ENCODE measurements around the gene C11orf21. TPM values are rescaled to one million over a fixed set of nuclear protein-coding genes. Genes with fewer than 3 reads are reported as not detected.

Gene C11orf21
- total RNA-seq, 2 donors from 2014 or later, result 0.11 to 0.52 TPM

DNA sequence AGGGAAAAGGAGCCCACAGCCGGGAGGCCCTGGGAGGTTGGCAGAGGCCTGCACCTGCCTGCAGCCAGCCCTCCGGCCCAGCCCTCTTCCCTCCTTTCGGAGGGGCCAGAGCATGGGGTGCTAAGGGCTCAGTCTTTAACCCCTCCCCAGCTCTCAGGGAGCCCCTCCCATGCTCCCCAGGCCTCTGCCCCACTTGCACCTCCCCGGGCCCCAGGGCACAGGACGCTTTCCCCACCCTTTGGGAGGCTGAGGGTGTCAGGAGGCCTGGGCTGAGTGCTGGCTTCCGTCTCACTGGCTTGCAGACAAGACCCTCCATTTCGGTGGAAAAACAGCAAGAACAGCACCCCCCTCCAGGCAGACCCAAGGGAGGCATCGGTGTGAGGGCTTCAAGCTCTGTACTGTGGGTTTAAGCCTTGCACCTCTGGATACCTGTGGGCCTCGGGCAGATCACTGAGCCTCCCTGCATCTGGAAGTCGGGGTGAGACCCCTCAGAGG lies 38.6 kb downstream of the C11orf21 start:
- DNase-seq, result peak; percentile 13

GRCh38 chr11:2262301-2263070 lies 39.2 kb downstream of the C11orf21 start:
- Histone ChIP-seq H3K27ac (no peak overlapping the region), H3K9me3 (no peaks in the 10 kb centered on the region), H3K9ac (ENCODE audit: low read depth in 2 of 2, low read length in 2 of 2) (no peak overlapping the region), H3K36me3 (no peaks in the 10 kb centered on the region), H3K27me3 (no peaks in the 10 kb centered on the region), H3K4me3 (no peak overlapping the region), H3K4me1 (no peaks in the 10 kb centered on the region)
- DNase-seq, result peak; percentile 13
- intact Hi-C loops (cut with DNase I), result no loop called here
- TF ChIP-seq CTCF (IDR thresholded peaks at IDR 0.05), result no peak

More for the DNA sequence above, 38.6 kb downstream of the C11orf21 start:
- H3K9me3 ChIP-seq, result no peaks in the 10 kb centered on the region
- H3K27me3 ChIP-seq, result peaks cover 2% of the 10 kb centered on the region
- no peaks in the 10 kb centered on the region for H3K36me3 ChIP-seq
- no peak overlapping the region for H3K4me3 ChIP-seq
- H3K27ac ChIP-seq, result no peak overlapping the region
- TF ChIP-seq CTCF (IDR thresholded peaks at IDR 0.05), result no peak
- intact Hi-C loops (cut with DNase I), result no loop called here
- H3K9ac ChIP-seq (ENCODE audit: low read depth in 2 of 2, low read length in 2 of 2), result no peak overlapping the region
- no peaks in the 10 kb centered on the region for H3K4me1 ChIP-seq

GRCh38 chr11:2261436-2262230 lies 40.1 kb downstream of the C11orf21 start:
- intact Hi-C loops (cut with DNase I), result no loop called here
- H3K4me1 ChIP-seq, result no peaks in the 10 kb centered on the region
- no peak overlapping the region for H3K9ac ChIP-seq (ENCODE audit: low read depth in 2 of 2, low read length in 2 of 2)
- H3K9me3 ChIP-seq, result no peaks in the 10 kb centered on the region
- no peak overlapping the region for H3K4me3 ChIP-seq
- no peak for TF ChIP-seq CTCF (IDR thresholded peaks at IDR 0.05)
- H3K27me3 ChIP-seq, result no peaks in the 10 kb centered on the region
- H3K36me3 ChIP-seq, result no peaks in the 10 kb centered on the region
- H3K27ac ChIP-seq, result no peak overlapping the region
- peak; percentile 14 for DNase-seq

DNA sequence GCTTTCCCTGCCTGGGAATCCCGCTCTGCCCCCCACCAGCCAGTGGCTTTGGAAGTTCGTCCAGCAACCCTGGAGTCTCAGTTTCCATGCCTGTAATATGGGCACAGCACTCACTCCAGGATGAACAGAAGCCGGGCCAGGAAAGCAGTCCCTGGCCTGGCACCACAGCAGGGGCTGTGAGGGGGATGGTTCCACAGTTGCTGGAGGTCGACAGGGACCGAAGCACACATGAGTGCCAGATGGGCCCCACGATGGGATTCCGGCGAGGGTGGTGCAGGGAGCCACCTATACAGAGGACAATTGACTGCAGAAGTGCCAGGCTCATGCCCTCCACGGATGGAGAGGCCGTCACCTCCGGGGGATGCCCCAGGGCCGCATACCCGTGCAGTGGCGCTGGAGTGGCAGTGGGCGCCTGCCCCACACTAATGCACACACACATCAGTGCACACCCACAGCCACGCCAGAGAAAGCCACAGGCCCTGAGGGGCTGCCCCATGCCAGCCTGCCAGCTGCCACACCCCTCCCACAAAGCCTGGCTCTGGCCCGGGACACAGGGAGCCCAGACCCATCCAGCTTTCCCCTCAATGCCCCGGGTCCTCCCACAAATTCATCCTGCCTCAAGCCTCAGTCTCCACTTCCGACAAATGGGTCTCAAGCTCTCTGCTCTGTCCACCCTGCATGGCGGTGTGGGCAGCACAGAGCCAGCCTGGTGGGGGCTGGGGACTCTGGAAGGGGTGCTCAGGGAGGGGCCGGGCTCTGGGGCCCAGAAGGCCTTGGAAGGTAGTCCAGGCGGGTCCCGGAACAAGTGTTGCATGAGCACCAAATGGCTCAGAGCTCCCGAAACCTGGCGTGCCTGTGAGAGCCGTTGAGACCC lies 41.0 kb downstream of the C11orf21 start:
- H3K36me3 ChIP-seq, result no peaks in the 10 kb centered on the region
- H3K9me3 ChIP-seq, result no peaks in the 10 kb centered on the region
- H3K27me3 ChIP-seq, result no peaks in the 10 kb centered on the region
- H3K27ac ChIP-seq, result no peak overlapping the region
- DNase-seq, result peak; percentile 14
- no peak for TF ChIP-seq CTCF (IDR thresholded peaks at IDR 0.05)
- H3K9ac ChIP-seq (ENCODE audit: low read depth in 2 of 2, low read length in 2 of 2), result no peak overlapping the region
- H3K4me1 ChIP-seq, result no peaks in the 10 kb centered on the region
- H3K4me3 ChIP-seq, result no peak overlapping the region
- intact Hi-C loops (cut with DNase I), result no loop called here

- Histone ChIP-seq H3K27ac (no peak overlapping the region), H3K27me3 (no peaks in the 10 kb centered on the region), H3K9ac (ENCODE audit: low read depth in 2 of 2, low read length in 2 of 2) (no peak overlapping the region), H3K4me1 (no peaks in the 10 kb centered on the region), H3K36me3 (no peaks in the 10 kb centered on the region), H3K9me3 (no peaks in the 10 kb centered on the region), H3K4me3 (no peak overlapping the region)
- intact Hi-C loops (cut with DNase I), result no loop called here
- TF ChIP-seq CTCF (IDR thresholded peaks at IDR 0.05), result no peak
- peak; percentile 13 for DNase-seq
These were observed 41.7 kb downstream of the C11orf21 start for GRCh38 chr11:2259897-2260451.

Data from colonic mucosa (tissue), 4 donors.